22Rv1 (cell line): ENCODE measurements around the gene CLEC7A.

Experiments used
- H3K27ac ChIP-seq: fragments of 450-650 bp; 2 replicates; pipeline ENCODE4 v1.5.1; 2017
- ZFX ChIP-seq: fragments of 450-650 bp; IDR thresholded peaks from 2 replicates; pipeline ENCODE4 v1.6.1; 2017; ENCODE audit warnings: antibody characterized with exemption, borderline replicate concordance
- TF ChIP-seq, protein P1 (sequence below): fragments of 450-650 bp; IDR thresholded peaks from 2 replicates; pipeline ENCODE4 v1.5.1; 2017; ENCODE audit warnings: mild to moderate bottlenecking

The CLEC7A gene

DNA sequence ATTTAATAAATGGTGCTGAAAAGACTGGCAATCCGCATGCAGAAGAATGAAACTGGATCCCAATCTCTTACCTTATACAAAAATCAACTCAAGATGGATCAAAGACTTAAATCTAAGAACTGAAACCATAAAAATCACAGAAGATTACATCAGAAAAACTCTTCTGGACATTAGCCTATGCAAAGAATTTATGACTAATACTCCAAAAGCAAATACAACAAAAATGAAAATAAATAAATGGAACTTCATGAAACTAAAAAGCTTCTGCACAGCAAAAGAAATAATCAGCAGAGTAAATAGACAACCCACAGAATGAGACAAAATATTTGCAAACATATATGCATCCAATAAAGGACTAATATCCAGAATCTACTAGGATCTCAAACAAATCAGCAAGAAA, 16.9 kb downstream of the CLEC7A start:
- no peak overlapping the region for H3K27ac ChIP-seq
- TF ChIP-seq, protein P1, sequence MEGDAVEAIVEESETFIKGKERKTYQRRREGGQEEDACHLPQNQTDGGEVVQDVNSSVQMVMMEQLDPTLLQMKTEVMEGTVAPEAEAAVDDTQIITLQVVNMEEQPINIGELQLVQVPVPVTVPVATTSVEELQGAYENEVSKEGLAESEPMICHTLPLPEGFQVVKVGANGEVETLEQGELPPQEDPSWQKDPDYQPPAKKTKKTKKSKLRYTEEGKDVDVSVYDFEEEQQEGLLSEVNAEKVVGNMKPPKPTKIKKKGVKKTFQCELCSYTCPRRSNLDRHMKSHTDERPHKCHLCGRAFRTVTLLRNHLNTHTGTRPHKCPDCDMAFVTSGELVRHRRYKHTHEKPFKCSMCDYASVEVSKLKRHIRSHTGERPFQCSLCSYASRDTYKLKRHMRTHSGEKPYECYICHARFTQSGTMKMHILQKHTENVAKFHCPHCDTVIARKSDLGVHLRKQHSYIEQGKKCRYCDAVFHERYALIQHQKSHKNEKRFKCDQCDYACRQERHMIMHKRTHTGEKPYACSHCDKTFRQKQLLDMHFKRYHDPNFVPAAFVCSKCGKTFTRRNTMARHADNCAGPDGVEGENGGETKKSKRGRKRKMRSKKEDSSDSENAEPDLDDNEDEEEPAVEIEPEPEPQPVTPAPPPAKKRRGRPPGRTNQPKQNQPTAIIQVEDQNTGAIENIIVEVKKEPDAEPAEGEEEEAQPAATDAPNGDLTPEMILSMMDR = no peak
- TF ChIP-seq ZFX = no peak

DNA sequence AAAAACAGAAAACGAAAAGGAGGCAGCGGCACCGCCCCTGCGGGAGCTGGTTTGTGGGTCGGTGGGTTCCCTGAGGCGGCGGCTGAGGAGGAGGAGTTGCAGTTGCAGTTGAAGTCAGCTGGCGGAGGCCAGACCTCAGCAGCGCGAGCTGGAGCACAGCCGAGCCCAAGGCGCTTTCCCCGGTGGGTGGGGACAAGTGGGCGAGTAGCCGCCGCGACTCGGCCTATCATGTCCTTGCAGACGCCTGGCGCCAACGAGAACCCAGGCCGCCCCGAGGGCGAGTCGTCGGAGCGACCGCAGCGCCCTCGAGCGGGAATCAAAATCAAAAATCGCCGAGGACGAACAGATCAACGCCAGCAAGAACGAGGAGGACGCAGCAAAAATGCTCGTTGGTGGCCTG, 18.5 kb downstream of the CLEC7A start:
- no peak overlapping the region for H3K27ac ChIP-seq
- no peak for TF ChIP-seq ZFX
- TF ChIP-seq, protein P1 = no peak

DNA sequence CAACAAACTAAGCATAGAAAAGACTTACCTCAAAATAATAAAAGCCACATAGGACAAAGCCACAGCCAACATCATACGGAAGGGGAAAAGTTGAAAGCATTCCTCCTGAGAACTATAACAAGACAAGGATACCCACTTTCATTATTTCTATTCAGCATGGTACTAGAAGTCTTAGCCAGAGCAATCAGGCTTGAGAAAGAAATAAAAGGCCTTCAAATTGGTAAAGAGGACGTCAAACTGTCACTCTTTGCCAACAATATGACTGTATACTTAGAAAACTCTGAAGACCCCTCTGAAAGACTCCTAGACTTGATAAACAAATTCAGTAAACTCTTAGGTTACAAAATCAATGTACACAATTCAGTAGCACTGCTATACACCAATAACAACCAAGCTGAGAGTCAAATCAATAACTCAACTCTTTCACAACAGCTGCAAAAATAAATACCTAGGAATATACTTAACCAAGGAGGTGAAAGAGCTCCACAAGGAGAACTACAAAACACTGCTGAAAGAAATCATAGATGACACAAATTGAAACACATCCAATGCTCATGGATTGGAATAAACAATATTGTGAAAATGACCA, 19.6 kb downstream of the CLEC7A start:
- H3K27ac ChIP-seq = no peak overlapping the region
- TF ChIP-seq, protein P1 = no peak
- no peak for TF ChIP-seq ZFX

DNA sequence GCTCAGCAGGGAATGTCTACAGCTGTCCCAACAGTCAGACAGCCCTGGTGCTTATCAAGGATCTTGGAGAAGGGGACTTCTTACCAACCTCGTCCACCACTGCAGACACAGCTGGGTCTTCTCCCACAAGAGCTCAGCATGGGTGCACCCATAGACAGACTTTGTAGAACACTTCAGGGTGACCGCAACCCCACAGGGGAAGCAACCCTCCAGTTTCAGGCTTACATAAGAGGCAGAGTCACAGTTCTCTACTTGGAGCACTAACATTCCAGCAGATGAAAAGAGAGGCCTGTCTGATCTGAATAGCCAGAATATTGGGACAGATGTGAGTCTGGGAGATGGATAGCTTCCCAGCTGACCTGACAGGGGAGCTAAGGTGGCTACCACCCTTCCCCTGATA, 27.7 kb downstream of the CLEC7A start:
- H3K27ac ChIP-seq = no peak overlapping the region
- TF ChIP-seq ZFX = no peak
- TF ChIP-seq, protein P1 = no peak

DNA sequence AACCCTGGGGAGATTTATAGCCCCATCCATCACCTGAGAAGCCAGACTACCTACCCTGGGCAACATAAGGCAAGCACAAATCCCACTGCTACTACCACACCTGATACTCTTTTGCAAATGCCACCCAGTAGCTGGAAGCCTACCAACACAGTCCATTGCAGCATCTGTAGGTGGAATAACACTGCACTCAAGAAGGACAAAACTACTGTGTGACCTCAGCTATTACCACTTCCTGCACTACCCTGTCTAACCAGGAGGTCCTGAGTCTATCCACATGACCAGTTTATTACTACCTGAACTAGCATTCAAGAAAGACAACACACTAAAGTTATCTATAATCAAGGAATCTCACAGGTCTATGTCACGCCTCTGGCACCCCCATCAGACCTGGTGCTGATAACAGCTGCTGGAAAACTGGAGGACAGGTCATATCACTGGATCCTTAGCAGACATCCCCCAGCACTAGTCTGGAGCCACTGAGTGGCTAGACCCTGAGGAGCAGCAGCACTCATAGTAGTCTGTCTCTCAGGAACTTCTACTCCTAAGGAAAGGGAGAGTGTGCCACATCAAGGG, 28.3 kb downstream of the CLEC7A start:
- no peak for TF ChIP-seq ZFX
- TF ChIP-seq, protein P1 = no peak
- no peak overlapping the region for H3K27ac ChIP-seq

DNA sequence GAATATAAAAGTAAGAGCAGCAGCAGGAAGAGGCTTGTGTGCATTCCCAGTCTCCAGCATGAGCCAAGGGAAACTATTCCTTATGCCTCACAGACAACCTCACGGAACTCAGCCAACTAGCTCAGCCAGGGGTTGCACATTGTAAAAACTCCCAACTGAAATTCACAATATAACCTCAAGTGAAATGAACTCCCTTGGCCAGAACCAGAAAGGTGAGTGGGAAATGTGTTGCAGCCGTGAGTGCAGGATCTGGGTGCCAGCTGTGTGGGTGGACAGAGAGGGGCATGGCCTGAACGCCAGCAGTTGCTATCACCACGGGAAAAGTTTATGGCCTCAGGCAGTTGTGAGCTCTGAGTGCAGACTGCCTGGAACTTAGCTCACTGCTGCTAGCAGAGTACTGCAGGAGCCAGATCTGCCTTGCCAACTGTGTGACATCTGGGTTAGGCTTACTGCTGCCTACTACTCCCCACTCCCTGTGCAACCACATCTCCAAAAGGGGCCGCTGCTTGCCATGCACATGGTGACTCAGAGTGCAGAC, 28.9 kb downstream of the CLEC7A start:
- no peak overlapping the region for H3K27ac ChIP-seq
- TF ChIP-seq ZFX = no peak
- TF ChIP-seq, protein P1 = no peak

DNA sequence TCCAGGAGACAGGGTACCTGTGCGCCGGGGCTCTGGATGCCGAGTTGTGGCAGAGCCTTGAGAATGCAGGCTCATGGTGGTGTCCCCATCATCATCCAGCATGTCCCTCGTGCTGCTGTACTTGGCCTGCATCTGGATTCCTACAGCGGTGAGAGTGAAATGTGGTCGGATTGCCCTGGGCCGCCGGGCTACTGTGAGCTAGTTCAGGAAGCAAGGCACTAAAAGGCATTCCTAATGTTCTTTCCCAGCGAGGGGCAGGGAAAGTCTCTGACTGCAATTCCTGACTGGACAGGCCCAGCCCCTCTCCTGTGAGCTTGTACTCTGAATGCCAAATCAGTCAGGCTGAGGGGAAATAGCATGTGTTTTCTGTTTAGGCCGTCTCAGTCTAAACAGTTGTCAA, 31.2 kb downstream of the CLEC7A start, which contains the start of gene CLEC1A:
Gene CLEC1A, minus strand, starts transcription at position 195 of the 400 bp plus-strand sequence. Its CDS starts 63 bp downstream, at position 132.
- TF ChIP-seq ZFX = no peak
- TF ChIP-seq, protein P1 = no peak

More for the DNA sequence above, 31.2 kb downstream of the CLEC7A start, which contains the start of gene CLEC1A:
- H3K27ac ChIP-seq = no peak within 1 kb of the TSS
